Fibroblast of peridontal ligament (primary cell): ENCODE results near the gene CLK3.
"Not testable (repeated sequence)": the region's sequence is repeated elsewhere in the genome, so short reads cannot be mapped to it uniquely, and the experiment has no call there.

Experiments used
- DNase-seq: peaks from one replicate; pipeline ENCODE4 v3.0.0-alpha.2; 2010; ENCODE audit errors: extremely low read depth

CLK3 gene

GRCh38 chr15:74642348-74642733 is 26.7 kb downstream of the CLK3 start:
- no peak for DNase-seq

GRCh38 chr15:74642734-74643664 is 27.4 kb downstream of the CLK3 start:
- peak; percentile 34 for DNase-seq

GRCh38 chr15:74643665-74644204 is 28.1 kb downstream of the CLK3 start:
- no peak for DNase-seq

- no peak for DNase-seq
These were observed 30.8 kb downstream of the CLK3 start for GRCh38 chr15:74646480-74646879.

- DNase-seq = no peak
These were observed 32.6 kb downstream of the CLK3 start for GRCh38 chr15:74648051-74648842.

GRCh38 chr15:74651242-74651741 is 35.7 kb downstream of the CLK3 start:
- DNase-seq = no peak

GRCh38 chr15:74653426-74654102 is 37.9 kb downstream of the CLK3 start:
- peak; percentile 79 for DNase-seq

GRCh38 chr15:74655424-74655823 is 39.8 kb downstream of the CLK3 start:
- DNase-seq = no peak

GRCh38 chr15:74656935-74657535 is 41.4 kb downstream of the CLK3 start:
- no peak for DNase-seq

- no peak for DNase-seq
These were observed 42.2 kb downstream of the CLK3 start for GRCh38 chr15:74657846-74658245.

GRCh38 chr15:74661280-74661679 is 45.6 kb downstream of the CLK3 start:
- not testable (repeated sequence) for DNase-seq

GRCh38 chr15:74662064-74662860 is 46.6 kb downstream of the CLK3 start:
- DNase-seq = no peak

- no peak for DNase-seq
These were observed 47.8 kb downstream of the CLK3 start for GRCh38 chr15:74663303-74664027.

- no peak for DNase-seq
These were observed 48.5 kb downstream of the CLK3 start for GRCh38 chr15:74664028-74664616.

- no peak for DNase-seq
These were observed 49.0 kb downstream of the CLK3 start for GRCh38 chr15:74664670-74665069.

GRCh38 chr15:74667975-74668374 is 52.3 kb downstream of the CLK3 start:
- no peak for DNase-seq

GRCh38 chr15:74669627-74670026 is 54.0 kb downstream of the CLK3 start:
- no peak for DNase-seq

- no peak for DNase-seq
These were observed 58.5 kb downstream of the CLK3 start for GRCh38 chr15:74674161-74674560.

- DNase-seq = no peak
These were observed 61.2 kb downstream of the CLK3 start for GRCh38 chr15:74676801-74677200.
